GM20431 (cell line): ENCODE measurements around the gene UNC13A.

ENCODE experiments used
- in situ Hi-C: fragments of 300-500 bp; cut with MseI, MboI; formaldehyde crosslinking; loops from one replicate; pipeline ENCODE4 v1.15.0; 2020; ENCODE audit warnings: low sequenced_read_pairs; ENCODE audit not compliant: unreplicated experiment

Gene UNC13A

GRCh38 chr19:17632577-17632976 lies 55.6 kb downstream of the UNC13A start:
- in situ Hi-C loops: no loop called here

- in situ Hi-C loops: no loop called here
These were observed 58.4 kb downstream of the UNC13A start for GRCh38 chr19:17629760-17630159.

- in situ Hi-C loops: no loop called here
These were observed 60.2 kb downstream of the UNC13A start for GRCh38 chr19:17627921-17628320.

- in situ Hi-C loops: no loop called here
These were observed 61.0 kb downstream of the UNC13A start for GRCh38 chr19:17627161-17627560.

GRCh38 chr19:17626456-17627015 lies 61.6 kb downstream of the UNC13A start:
- in situ Hi-C loops: no loop called here

GRCh38 chr19:17625980-17626379 lies 62.2 kb downstream of the UNC13A start:
- in situ Hi-C loops: no loop called here

GRCh38 chr19:17625043-17625442 lies 63.1 kb downstream of the UNC13A start:
- in situ Hi-C loops: no loop called here

GRCh38 chr19:17624314-17624991 lies 63.7 kb downstream of the UNC13A start:
- in situ Hi-C loops: no loop called here

- in situ Hi-C loops: no loop called here
These were observed 64.8 kb downstream of the UNC13A start for GRCh38 chr19:17623224-17623935.

GRCh38 chr19:17620696-17621095 lies 67.5 kb downstream of the UNC13A start:
- in situ Hi-C loops: no loop called here

- in situ Hi-C loops: no loop called here
These were observed 69.2 kb downstream of the UNC13A start for GRCh38 chr19:17618936-17619335.

- in situ Hi-C loops: no loop called here
These were observed 69.8 kb downstream of the UNC13A start for GRCh38 chr19:17618281-17618903.

GRCh38 chr19:17617807-17618192 lies 70.4 kb downstream of the UNC13A start:
- in situ Hi-C loops: no loop called here

- in situ Hi-C loops: no loop called here
These were observed 71.0 kb downstream of the UNC13A start for GRCh38 chr19:17616961-17617806.

- in situ Hi-C loops: no loop called here
These were observed 71.5 kb downstream of the UNC13A start for GRCh38 chr19:17616686-17616960.

- in situ Hi-C loops: no loop called here
These were observed 72.1 kb downstream of the UNC13A start for GRCh38 chr19:17615889-17616685.

- in situ Hi-C loops: no loop called here
These were observed 73.7 kb downstream of the UNC13A start for GRCh38 chr19:17614476-17614875.

GRCh38 chr19:17611462-17612244 lies 76.5 kb downstream of the UNC13A start:
- in situ Hi-C loops: no loop called here

GRCh38 chr19:17610384-17610783 lies 77.8 kb downstream of the UNC13A start:
- in situ Hi-C loops: no loop called here
